PC-3 (cell line): Measurements from ENCODE around the gene CBL. TPM values are rescaled to one million over a fixed set of nuclear protein-coding genes. Genes with fewer than 3 reads are reported as not detected.
A peak's percentile ranks its signal among the peaks of the same experiment; 100 is the strongest.

ENCODE experiments used
- ATAC-seq: fragments of 200-7000 bp; cut with Tn5 transposase; 2 replicates; pipeline ENCODE4 v1.9.1; 2020; ENCODE audit warnings: mild to moderate bottlenecking, moderate library complexity
- BruUV-seq: library from RNA; stranded (reverse); fragments of 400-500 nt; replicated peaks from 2 replicates; lab custom pipeline; 2021; lab: Mats Ljungman, UMichigan
- CTCF ChIA-PET: fragments of 300-600 bp; sonication (Branson Sonifier 250); formaldehyde crosslinking; loops from one replicate; lab custom pipeline; 2022; ENCODE audit warnings: antibody characterized with exemption; lab: Charles Lee
- POLR2A ChIA-PET: fragments of 300-600 bp; sonication (Branson Sonifier 250); formaldehyde crosslinking; loops from one replicate; lab custom pipeline; 2022; ENCODE audit warnings: antibody characterized with exemption; ENCODE audit not compliant: unreplicated experiment; lab: Charles Lee
- DNase-seq: peaks from one replicate; pipeline ENCODE4 v3.0.0-alpha.2; 2015
- H2AFZ ChIP-seq: fragments of 300-600 bp; sonication (generic); 2 replicates; pipeline ENCODE4 v1.6.0; 2016; ENCODE audit warnings: antibody characterized with exemption, low read length
- H3F3A ChIP-seq: fragments of 300-600 bp; sonication (generic); one replicate; pipeline ENCODE4 v1.6.0; 2017; ENCODE audit warnings: antibody characterized with exemption, low read length, control low read depth, mild to moderate bottlenecking; ENCODE audit not compliant: unreplicated experiment
- H3K27ac ChIP-seq: fragments of 300-600 bp; sonication (generic); 2 replicates; pipeline ENCODE4 v1.5.1; 2016; ENCODE audit warnings: mild to moderate bottlenecking, low read length
- H3K27me3 ChIP-seq: fragments of 300-600 bp; sonication (generic); 2 replicates; pipeline ENCODE4 v1.6.1; 2016; ENCODE audit warnings: low read length, mixed read lengths
- H3K36me3 ChIP-seq: fragments of 300-600 bp; sonication (generic); 2 replicates; pipeline ENCODE4 v1.6.1; 2016; ENCODE audit warnings: low read depth, mixed run types, low read length, mixed read lengths
- H3K4me1 ChIP-seq: fragments of 300-600 bp; sonication (generic); 2 replicates; pipeline ENCODE4 v1.5.1; 2016; ENCODE audit warnings: low read length; ENCODE audit not compliant: insufficient read depth
- H3K4me2 ChIP-seq: fragments of 300-600 bp; sonication (generic); 2 replicates; pipeline ENCODE4 v1.6.0; 2016; ENCODE audit warnings: low read length
- H3K4me3 ChIP-seq: fragments of 300-600 bp; sonication (generic); 2 replicates; pipeline ENCODE4 v1.5.1; 2016; ENCODE audit warnings: mild to moderate bottlenecking, low read length, mixed read lengths
- H3K79me2 ChIP-seq: fragments of 300-600 bp; sonication (generic); 2 replicates; pipeline ENCODE4 v1.6.1; 2017; ENCODE audit warnings: low read length, mixed read lengths
- H3K9ac ChIP-seq: fragments of 300-600 bp; sonication (generic); 2 replicates; pipeline ENCODE4 v1.6.0; 2016; ENCODE audit warnings: mild to moderate bottlenecking, low read length
- H3K9me2 ChIP-seq: fragments of 300-600 bp; sonication (generic); replicated peaks from 2 replicates; pipeline ENCODE4 v1.6.1; 2016; ENCODE audit warnings: mixed run types, low read length, mixed read lengths
- H3K9me3 ChIP-seq: fragments of 300-600 bp; sonication (generic); 2 replicates; pipeline ENCODE4 v1.6.1; 2016; ENCODE audit warnings: low read length, mixed read lengths
- H4K20me1 ChIP-seq: fragments of 300-600 bp; sonication (generic); 2 replicates; pipeline ENCODE4 v1.6.1; 2016; ENCODE audit warnings: low read length, mixed read lengths
- EZH2 ChIP-seq: fragments of 300-600 bp; sonication (generic); IDR thresholded peaks from one replicate; pipeline ENCODE4 v1.6.1; 2017; ENCODE audit warnings: antibody characterized with exemption, mild to moderate bottlenecking, low read length; ENCODE audit not compliant: unreplicated experiment
- EZH2phosphoT487 ChIP-seq: fragments of 300-600 bp; sonication (generic); IDR thresholded peaks from 2 replicates; pipeline ENCODE4 v1.6.1; 2018; ENCODE audit warnings: mild to moderate bottlenecking, antibody characterized with exemption, low read length, borderline replicate concordance
- intact Hi-C: fragments of 100-400 bp; cut with micrococcal nuclease; formaldehyde crosslinking; loops from 2 replicates; pipeline ENCODE4 v1.9.0; 2023
- total RNA-seq: library from RNA; depleted of rRNA; stranded (reverse); fragments of >200 nt; gene quantifications from 2 replicates; pipeline ENCODE4 v1.2.3, GENCODE V29; 2014
- TF ChIP-seq, protein P1 (sequence below): fragments of 300-600 bp; sonication (generic); conservative IDR thresholded peaks from 2 replicates; pipeline ENCODE4 v1.5.1; 2017; ENCODE audit warnings: antibody characterized with exemption, low read depth, mild to moderate bottlenecking, low read length

CBL gene
- total RNA-seq, 1 experiment from 2014 or later = 11.4 TPM

DNA sequence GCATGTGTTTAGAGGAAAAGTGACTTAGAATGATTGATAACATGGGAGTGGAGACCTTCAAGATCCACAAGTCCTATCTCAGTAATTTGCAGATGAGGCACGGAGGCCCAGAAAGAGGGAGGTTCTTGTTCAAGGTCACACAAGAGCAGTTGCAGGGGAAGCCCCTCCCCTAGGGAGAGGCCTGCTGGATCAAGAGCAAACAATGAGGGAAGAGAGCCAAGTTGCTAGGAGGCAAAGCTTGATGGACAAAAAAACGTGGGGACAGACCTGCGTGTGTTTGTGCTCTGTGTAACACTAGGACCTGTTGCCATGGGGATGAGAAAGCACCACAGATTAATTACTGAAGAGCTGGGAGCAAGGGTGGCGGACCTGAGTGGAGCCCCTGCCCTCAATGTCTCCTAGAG lies 146.7 kb downstream of the CBL start:
- POLR2A ChIA-PET = interaction anchor here (0.6 kb wide), 1 partner anchor 111 kb away, joined by 5 read pairs; no protein-coding TSS in a partner anchor
- DNase-seq (peak; percentile 29), ATAC-seq (no peak)
- CTCF ChIA-PET = no interaction called here
- Histone ChIP-seq H3K79me2 (no peaks in the 10 kb centered on the region), H3K9ac (no peak overlapping the region), H3K4me1 (no peaks in the 10 kb centered on the region), H3K36me3 (no peaks in the 10 kb centered on the region), H3K9me3 (no peaks in the 10 kb centered on the region), H4K20me1 (no peaks in the 10 kb centered on the region), H3F3A (no peaks in the 10 kb centered on the region), H3K4me2 (no peak overlapping the region), H3K27ac (no peak overlapping the region), H3K9me2 (no peaks in the 10 kb centered on the region), H3K27me3 (no peaks in the 10 kb centered on the region), H3K4me3 (no peak overlapping the region), H2AFZ (no peak overlapping the region)
- intact Hi-C loops = no loop called here
- TF ChIP-seq, protein P1, sequence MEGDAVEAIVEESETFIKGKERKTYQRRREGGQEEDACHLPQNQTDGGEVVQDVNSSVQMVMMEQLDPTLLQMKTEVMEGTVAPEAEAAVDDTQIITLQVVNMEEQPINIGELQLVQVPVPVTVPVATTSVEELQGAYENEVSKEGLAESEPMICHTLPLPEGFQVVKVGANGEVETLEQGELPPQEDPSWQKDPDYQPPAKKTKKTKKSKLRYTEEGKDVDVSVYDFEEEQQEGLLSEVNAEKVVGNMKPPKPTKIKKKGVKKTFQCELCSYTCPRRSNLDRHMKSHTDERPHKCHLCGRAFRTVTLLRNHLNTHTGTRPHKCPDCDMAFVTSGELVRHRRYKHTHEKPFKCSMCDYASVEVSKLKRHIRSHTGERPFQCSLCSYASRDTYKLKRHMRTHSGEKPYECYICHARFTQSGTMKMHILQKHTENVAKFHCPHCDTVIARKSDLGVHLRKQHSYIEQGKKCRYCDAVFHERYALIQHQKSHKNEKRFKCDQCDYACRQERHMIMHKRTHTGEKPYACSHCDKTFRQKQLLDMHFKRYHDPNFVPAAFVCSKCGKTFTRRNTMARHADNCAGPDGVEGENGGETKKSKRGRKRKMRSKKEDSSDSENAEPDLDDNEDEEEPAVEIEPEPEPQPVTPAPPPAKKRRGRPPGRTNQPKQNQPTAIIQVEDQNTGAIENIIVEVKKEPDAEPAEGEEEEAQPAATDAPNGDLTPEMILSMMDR = no peak
- TF ChIP-seq EZH2 (no peak), EZH2phosphoT487 (no peak)
- no TSS peak for BruUV-seq

DNA sequence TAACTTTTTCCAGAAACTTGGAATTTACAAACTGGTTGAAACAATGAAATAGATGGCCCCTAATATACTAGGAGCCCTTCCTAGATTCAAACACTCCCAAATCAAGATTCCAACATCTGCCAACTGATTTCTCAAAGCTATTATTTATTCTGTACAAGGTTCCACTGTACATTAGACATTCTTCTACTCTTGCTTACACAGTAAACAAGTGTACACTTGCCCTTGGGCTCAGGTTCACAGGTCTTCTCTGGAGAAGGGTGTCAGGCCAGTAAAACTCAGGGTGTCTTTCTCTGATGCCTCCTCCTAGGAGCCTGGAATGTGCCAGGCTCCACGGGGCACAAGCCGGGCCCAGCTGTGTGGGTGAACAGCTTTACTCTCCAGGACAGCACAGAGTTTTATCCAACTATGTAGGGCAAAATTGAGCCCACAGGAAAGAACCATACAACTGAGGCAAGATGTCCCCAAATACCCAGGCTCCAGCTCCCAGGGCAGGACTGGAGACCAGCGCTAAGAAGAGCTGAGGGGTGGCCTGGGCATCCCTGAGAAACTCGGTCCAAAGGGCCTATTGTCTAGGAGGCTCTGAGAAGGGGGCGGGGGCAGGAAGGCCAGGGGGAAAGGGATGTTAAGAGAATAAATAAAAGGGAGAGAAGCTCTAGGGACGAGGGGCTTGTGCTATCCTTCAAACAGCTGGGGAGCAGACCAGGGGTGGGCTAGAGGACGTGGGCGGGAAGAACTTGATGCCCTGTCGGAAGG lies 149.1 kb downstream of the CBL start:
- Histone ChIP-seq H3K9ac (no peak overlapping the region), H3K9me2 (no peaks in the 10 kb centered on the region), H3K9me3 (no peaks in the 10 kb centered on the region), H4K20me1 (no peaks in the 10 kb centered on the region), H3K27me3 (no peaks in the 10 kb centered on the region), H3F3A (no peaks in the 10 kb centered on the region), H2AFZ (no peak overlapping the region), H3K79me2 (no peaks in the 10 kb centered on the region), H3K4me3 (no peak overlapping the region), H3K4me2 (no peak overlapping the region), H3K4me1 (peaks cover 11% of the 10 kb centered on the region), H3K27ac (no peak overlapping the region), H3K36me3 (no peaks in the 10 kb centered on the region)
- ChIA-PET CTCF (interaction anchor here (0.5 to 1.8 kb wide), 6 partner anchors 13 to 26 kb away, joined by 3 to 15 read pairs (median 4); partner anchors contain the start of gene USP2), POLR2A (interaction anchor here (0.8 kb wide), 1 partner anchor 183 kb away, joined by 3 read pairs; no protein-coding TSS in a partner anchor)
- TF ChIP-seq, protein P1 = no peak
- TF ChIP-seq EZH2 (no peak), EZH2phosphoT487 (no peak)
- intact Hi-C loops = no loop called here
- no peak for ATAC-seq
- DNase-seq = no peak
- no TSS peak for BruUV-seq
